GOT3 (cell line): ENCODE measurements around the gene IDH3A.

Source experiments
- DNase-seq: peaks from one replicate; lab custom pipeline; 2025; ENCODE audit warnings: mixed read lengths; lab: John Stamatoyannopoulos, UW

The IDH3A gene

GRCh38 chr15:78220713-78221112, 71.6 kb downstream of the IDH3A start:
- DNase-seq, result no peak
